GM12873 (cell line): Measurements from ENCODE around the gene GARIN5B.

Experiments
- TF ChIP-seq, protein P1 (sequence below): IDR thresholded peaks from 2 replicates; pipeline ENCODE4 v1.5.1; 2012; ENCODE audit warnings: low read depth, mild to moderate bottlenecking, moderate library complexity, low read length, control low read depth; ENCODE audit not compliant: insufficient read depth; ENCODE audit errors: missing control alignments

The GARIN5B gene

DNA sequence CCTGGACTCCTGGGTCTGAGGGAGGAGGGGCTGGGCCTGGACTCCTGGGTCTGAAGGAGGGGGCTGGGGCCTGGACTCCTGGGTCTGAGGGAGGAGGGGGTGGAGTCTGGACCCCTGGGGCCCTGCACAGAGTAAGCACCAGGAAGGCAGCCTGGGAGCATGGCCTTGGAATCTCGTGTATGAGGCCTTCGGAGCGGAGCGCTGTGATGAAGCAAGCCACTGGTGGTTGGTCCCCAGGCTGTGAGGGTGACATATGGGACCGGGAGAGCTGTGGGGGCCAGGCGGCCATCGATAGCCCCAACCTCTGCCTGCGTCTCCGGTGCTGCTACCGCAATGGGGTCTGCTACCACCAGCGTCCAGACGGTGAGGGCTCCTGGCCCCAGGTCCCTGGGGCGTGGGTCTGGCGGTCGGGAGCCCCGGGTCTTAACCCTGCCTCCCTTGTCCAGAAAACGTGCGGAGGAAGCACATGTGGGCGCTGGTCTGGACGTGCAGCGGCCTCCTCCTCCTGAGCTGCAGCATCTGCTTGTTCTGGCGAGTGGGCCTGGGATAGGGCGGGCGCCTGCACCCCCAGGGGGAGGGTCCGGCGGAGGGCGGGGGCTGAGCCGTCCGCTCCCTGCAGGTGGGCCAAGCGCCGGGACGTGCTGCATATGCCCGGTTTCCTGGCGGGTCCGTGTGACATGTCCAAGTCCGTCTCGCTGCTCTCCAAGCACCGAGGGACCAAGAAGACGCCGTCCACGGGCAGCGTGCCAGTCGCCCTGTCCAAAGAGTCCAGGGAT is 14.5 kb upstream of the GARIN5B start:
- TF ChIP-seq, protein P1, sequence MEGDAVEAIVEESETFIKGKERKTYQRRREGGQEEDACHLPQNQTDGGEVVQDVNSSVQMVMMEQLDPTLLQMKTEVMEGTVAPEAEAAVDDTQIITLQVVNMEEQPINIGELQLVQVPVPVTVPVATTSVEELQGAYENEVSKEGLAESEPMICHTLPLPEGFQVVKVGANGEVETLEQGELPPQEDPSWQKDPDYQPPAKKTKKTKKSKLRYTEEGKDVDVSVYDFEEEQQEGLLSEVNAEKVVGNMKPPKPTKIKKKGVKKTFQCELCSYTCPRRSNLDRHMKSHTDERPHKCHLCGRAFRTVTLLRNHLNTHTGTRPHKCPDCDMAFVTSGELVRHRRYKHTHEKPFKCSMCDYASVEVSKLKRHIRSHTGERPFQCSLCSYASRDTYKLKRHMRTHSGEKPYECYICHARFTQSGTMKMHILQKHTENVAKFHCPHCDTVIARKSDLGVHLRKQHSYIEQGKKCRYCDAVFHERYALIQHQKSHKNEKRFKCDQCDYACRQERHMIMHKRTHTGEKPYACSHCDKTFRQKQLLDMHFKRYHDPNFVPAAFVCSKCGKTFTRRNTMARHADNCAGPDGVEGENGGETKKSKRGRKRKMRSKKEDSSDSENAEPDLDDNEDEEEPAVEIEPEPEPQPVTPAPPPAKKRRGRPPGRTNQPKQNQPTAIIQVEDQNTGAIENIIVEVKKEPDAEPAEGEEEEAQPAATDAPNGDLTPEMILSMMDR, result no peak

DNA sequence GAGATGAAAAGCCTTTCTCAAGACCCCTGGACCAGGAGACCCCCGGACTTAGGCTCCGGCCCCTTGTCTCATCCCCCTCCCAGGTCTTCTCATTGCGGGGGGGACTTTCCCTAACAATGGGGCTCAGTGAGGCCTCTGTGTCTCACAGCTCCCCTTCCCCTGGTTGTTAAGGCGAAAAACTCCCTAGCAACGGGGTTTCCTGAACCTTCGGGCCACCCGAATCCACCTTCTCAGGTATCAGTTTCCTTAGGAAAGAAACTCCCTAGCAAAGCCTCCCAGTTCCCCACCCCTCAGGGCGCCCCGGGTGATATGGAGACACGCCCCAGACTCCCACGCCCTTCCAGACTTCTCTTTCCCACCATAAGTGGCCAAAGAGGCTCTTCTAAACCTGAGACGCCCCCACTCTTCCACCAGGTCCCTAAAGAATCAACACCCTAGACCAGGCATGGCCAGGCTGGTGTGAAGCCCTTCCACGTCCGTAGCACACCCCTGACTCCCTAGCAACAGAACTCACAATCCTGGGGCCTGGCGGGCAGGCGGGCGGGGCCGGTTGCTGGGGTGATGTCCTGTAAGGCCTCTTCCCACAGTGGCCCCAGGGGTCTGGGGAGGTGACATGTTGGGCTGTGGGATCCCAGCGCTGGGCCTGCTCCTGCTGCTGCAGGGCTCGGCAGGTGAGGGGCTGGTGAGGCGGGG is 13.3 kb upstream of the GARIN5B start, which contains the start of gene TMEM190:
Gene TMEM190, plus strand, starts transcription at position 586 of the 693 bp plus-strand sequence. Its CDS starts 28 bp downstream, at position 614.
- TF ChIP-seq, protein P1, result no peak

DNA sequence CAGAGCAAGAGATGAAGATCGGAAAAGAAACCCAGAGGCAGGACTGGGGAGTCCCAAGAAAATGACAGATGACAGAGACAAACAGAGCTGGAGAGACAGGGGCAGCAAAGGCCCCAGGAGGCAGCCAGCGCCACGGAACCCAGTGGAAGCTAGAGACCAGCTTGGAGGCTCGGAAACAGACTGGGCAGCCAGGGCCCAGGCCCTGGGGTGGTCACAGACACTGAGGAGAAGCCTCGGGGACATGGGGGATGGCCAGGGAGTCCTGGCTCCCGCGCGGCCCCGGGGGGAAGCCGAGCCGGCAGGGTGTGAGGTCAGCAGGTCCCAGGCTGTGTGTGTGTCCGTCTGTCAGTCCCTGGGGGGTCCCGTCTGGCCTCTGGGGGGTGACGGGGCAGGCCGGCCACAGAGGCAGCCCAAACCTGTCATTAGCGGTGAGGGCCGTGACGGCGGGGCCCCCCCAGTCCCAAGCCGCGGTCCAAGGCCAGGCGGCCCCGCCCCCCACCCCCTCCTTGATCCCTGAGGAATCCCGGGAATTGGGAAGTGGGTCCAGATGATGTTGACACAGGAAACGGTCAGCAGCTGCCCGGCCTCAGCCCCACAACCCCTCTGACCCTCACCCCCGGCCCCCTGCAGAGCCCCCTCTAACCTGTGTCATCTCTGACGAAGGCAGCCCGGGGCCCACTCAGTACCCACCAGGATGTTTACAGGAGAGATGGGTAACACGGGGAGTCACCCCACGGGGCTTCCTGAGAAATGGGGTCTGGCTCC is 11.1 kb upstream of the GARIN5B start:
- TF ChIP-seq, protein P1, result no peak

DNA sequence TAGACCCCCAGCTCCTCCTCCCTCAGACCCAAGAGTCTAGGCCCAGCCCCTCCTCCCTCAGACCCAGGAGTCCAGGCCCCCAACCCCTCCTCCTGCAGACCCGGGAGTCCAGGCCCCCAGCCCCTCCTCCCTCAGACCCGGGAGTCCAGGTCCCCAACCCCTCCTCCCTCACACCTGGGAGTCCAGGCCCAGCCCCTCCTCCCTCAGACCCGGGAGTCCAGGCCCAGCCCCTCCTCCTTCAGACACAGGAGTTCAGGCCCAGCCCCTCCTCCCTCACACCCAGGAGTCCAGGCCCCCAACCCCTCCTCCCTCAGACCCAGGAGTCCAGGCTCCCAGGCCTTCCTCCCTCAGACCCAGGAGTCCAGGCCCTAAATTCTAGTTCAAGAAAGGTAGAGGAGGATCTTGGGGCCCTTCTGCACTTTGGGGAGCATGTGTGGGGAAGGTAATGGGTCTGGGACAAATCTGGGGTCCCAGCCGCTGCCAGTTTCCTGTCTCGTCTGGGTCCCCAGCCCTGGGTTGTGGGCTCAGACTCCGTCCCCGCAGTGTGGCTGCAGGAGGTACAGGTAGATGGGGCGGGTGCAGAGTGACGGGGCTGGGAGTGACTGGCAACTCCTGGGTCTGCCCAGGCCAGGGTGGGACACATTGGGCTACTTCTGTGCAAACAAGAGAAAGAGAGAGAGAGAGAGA is 10.4 kb upstream of the GARIN5B start:
- TF ChIP-seq, protein P1, result no peak

DNA sequence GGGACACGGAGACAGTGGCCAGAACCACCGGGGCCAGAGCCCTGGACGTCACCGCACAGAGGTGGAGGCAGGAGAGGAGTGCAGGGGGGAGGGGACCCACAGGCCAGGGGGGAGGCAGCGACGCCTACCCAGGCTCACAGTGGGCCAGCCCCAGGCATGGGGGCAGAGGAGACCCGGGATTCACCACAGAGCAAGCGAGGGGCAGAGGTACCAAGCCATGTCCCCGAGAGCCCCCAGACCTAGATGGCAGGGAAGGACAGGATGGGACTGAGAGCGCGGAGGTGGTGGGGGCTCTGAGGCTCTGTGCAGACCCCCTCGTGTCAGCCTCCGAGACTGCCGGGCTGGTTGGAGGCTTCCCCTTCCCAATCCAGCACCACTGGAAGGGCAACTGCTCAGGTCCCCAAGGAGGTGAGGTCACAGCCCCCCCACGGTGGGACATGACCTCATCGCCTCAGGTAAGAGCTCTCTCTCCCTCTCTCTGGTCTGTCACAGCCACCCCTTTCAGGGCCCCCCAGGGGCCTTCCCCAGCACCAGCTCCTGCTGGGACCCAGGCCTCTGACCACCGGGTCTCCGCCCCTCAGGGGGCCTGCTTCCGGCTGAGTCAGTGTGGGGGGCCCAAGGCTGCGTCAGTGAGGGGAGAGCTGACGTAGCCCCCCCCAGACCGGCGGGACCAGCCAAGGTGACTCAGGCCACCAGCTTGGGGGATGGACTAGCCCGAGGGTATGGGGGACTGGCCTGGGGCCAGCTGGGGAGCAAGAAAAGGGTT is 9.4 kb upstream of the GARIN5B start:
- TF ChIP-seq, protein P1, result no peak

DNA sequence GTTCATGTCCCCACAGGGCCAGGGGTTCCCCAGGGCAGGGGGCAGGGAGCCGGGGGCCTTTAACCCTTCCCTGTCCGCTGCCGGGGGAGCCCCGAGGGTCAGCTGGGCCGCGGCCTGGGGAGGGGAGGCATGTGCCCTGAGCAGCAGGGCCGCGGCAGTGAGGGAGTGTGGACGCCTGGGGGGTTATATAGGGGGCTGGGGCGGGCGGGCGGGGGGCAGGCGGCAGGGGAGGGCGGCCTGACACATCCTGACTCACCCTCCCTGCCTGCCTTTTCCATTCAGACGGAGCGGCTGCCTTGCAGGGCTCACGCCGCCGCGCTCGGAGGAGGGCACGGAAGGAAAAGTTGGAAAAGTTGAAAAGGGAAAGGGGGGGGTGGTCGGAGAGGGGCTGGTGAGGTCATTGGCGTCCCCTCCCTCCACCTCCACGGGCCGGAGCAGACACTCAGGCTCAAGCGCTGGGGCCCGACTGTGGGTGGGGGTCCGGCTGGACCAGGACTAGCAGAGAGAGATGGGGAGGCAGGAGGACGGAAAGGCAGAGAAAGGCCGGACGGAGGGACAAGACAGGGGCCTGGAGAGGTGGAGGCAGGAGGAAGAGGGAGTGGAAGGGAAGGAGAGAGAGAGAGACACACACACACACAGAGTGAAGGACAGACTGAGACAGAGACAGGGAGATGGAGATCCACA is 7.4 kb upstream of the GARIN5B start, which contains the start of gene IL11:
Gene IL11, minus strand, starts transcription at position 159 of the 684 bp plus-strand sequence. Its CDS starts 153 bp downstream, at position 6.
- TF ChIP-seq, protein P1, result no peak
